GM12892 (cell line): ENCODE data around the gene MYLK.

ENCODE experiments used
- POLR2A ChIP-seq: IDR thresholded peaks from 2 replicates; pipeline ENCODE4 v1.6.1; 2011; ENCODE audit warnings: low read depth, low read length, control low read depth
- POLR2AphosphoS5 ChIP-seq: IDR thresholded peaks from 2 replicates; pipeline ENCODE4 v1.6.1; 2011; ENCODE audit warnings: low read depth, low read length, control low read depth
- TAF1 ChIP-seq: IDR thresholded peaks from 2 replicates; pipeline ENCODE4 v1.6.1; 2011; ENCODE audit warnings: low read depth, mild to moderate bottlenecking, control low read depth, low read length, borderline replicate concordance

- no peak for TF ChIP-seq POLR2AphosphoS5
- no peak for TF ChIP-seq POLR2A
- no peak for TF ChIP-seq TAF1
Measured at GRCh38 chr3:123702720-123703119, 181.4 kb downstream of the MYLK start.
